Measurements from ENCODE around the gene GP1BB. TPM values are rescaled to one million over a fixed set of nuclear protein-coding genes. Genes with fewer than 3 reads are reported as not detected.

The GP1BB gene
- total RNA-seq, 1 donor: 1.8 TPM

GRCh38 chr22:19706661-19707151 is 16.6 kb upstream of the GP1BB start:
- H3K27me3 ChIP-seq (ENCODE audit: insufficient read depth, low read length): peaks cover 3% of the 10 kb centered on the region
- H3K36me3 ChIP-seq (ENCODE audit: insufficient read depth, low read length): no peaks in the 10 kb centered on the region
- no peaks in the 10 kb centered on the region for H3K79me2 ChIP-seq (ENCODE audit: insufficient read depth, low read length)
- H3K4me3 ChIP-seq (ENCODE audit: insufficient read depth, low read length): no peak overlapping the region
- DNase-seq (ENCODE audit: insufficient read length, low spot score, missing footprints): no peak
- H3K27ac ChIP-seq (ENCODE audit: low read depth, low read length): no peak overlapping the region
- no peaks in the 10 kb centered on the region for H3K9me3 ChIP-seq (ENCODE audit: low read depth, low read length)
- H4K20me1 ChIP-seq (ENCODE audit: insufficient read depth, low read length): no peaks in the 10 kb centered on the region
- no peak overlapping the region for H2AFZ ChIP-seq (ENCODE audit: low read length)
- no peaks in the 10 kb centered on the region for H3K4me1 ChIP-seq (ENCODE audit: insufficient read depth, low read length)
- no peak overlapping the region for H3K4me2 ChIP-seq (ENCODE audit: insufficient read depth, low read length)
- TF ChIP-seq CTCF (IDR thresholded peaks at IDR 0.05; ENCODE audit: extremely low read depth, low read depth, low read length): no peak

GRCh38 chr22:19707347-19708290 is 15.7 kb upstream of the GP1BB start:
- no peak for TF ChIP-seq CTCF (IDR thresholded peaks at IDR 0.05; ENCODE audit: extremely low read depth, low read depth, low read length)
- no peaks in the 10 kb centered on the region for H3K79me2 ChIP-seq (ENCODE audit: insufficient read depth, low read length)
- H3K4me1 ChIP-seq (ENCODE audit: insufficient read depth, low read length): no peaks in the 10 kb centered on the region
- peaks cover 7% of the 10 kb centered on the region for H3K27me3 ChIP-seq (ENCODE audit: insufficient read depth, low read length)
- no peaks in the 10 kb centered on the region for H3K9me3 ChIP-seq (ENCODE audit: low read depth, low read length)
- H4K20me1 ChIP-seq (ENCODE audit: insufficient read depth, low read length): no peaks in the 10 kb centered on the region
- DNase-seq (ENCODE audit: insufficient read length, low spot score, missing footprints): peak; percentile 49
- no peak overlapping the region for H3K4me2 ChIP-seq (ENCODE audit: insufficient read depth, low read length)
- H3K27ac ChIP-seq (ENCODE audit: low read depth, low read length): no peak overlapping the region
- no peaks in the 10 kb centered on the region for H3K36me3 ChIP-seq (ENCODE audit: insufficient read depth, low read length)
- no peak overlapping the region for H2AFZ ChIP-seq (ENCODE audit: low read length)
- no peak overlapping the region for H3K4me3 ChIP-seq (ENCODE audit: insufficient read depth, low read length)

GRCh38 chr22:19708321-19709011 is 14.9 kb upstream of the GP1BB start:
- no peak for TF ChIP-seq CTCF (IDR thresholded peaks at IDR 0.05; ENCODE audit: extremely low read depth, low read depth, low read length)

More at GRCh38 chr22:19708321-19709011, 14.9 kb upstream of the GP1BB start:
- no peaks in the 10 kb centered on the region for H3K4me1 ChIP-seq (ENCODE audit: insufficient read depth, low read length)
- no peaks in the 10 kb centered on the region for H4K20me1 ChIP-seq (ENCODE audit: insufficient read depth, low read length)
- H3K9me3 ChIP-seq (ENCODE audit: low read depth, low read length): no peaks in the 10 kb centered on the region
- H3K79me2 ChIP-seq (ENCODE audit: insufficient read depth, low read length): no peaks in the 10 kb centered on the region
- H3K36me3 ChIP-seq (ENCODE audit: insufficient read depth, low read length): no peaks in the 10 kb centered on the region
- H3K27ac ChIP-seq (ENCODE audit: low read depth, low read length): no peak overlapping the region
- peak; percentile 57 for DNase-seq (ENCODE audit: insufficient read length, low spot score, missing footprints)
- no peak overlapping the region for H3K4me3 ChIP-seq (ENCODE audit: insufficient read depth, low read length)
- no peak overlapping the region for H2AFZ ChIP-seq (ENCODE audit: low read length)
- H3K4me2 ChIP-seq (ENCODE audit: insufficient read depth, low read length): no peak overlapping the region
- H3K27me3 ChIP-seq (ENCODE audit: insufficient read depth, low read length): peaks cover 11% of the 10 kb centered on the region
